HG03045 (cell line): ENCODE measurements around the gene GPNMB.

ENCODE experiments used
- ATAC-seq: cut with Tn5 transposase; IDR thresholded peaks from one replicate; pipeline ENCODE4 v1.9.1; 2021; ENCODE audit warnings: mild to moderate bottlenecking, moderate library complexity; ENCODE audit not compliant: unreplicated experiment

Gene GPNMB

GRCh38 chr7:23268746-23269145 is 22.2 kb downstream of the GPNMB start:
- no peak for ATAC-seq

DNA sequence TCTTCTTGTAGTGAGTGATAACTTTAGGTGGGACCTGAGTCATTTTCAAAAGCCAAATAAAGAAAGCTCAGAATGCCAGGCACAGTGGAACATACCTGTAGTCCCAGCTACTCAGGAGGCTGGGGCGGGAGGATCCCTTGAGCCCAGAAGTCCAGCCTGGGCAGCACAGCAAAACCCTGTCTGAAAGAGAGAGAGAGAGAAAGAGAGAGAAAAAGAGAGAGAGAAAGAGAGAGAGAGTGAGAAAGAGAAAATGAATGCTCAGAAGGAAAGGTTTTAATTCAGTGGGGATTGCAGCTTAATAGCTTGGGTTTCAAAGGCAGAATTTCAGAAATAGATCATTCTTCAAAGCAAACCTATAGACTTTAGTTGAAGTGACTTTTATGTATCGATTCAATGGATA is 25.7 kb downstream of the GPNMB start:
- ATAC-seq = no peak

DNA sequence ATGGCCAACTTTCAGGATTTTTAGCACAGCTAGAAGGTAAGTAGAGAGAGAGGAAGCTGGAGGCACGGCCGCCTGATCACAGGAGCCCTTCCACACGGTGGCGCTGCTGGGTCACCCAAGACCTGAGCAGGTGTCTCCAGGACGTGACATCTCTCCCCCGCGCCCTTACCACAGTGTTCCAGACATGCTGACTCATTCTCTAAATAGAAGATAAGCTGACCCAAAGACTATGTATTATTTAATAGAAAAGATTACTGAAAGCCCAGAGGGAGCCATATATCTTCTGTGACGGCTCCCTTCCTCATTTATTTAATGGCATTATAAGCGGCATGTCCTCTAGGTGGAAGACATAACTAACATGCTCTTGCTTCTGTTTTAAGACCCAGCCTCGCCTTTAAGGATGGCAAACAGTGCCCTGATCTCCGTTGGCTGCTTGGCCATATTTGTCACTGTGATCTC is 26.6 kb downstream of the GPNMB start:
- peak; percentile 98 for ATAC-seq

GRCh38 chr7:23275912-23276311 is 29.3 kb downstream of the GPNMB start:
- no peak for ATAC-seq

DNA sequence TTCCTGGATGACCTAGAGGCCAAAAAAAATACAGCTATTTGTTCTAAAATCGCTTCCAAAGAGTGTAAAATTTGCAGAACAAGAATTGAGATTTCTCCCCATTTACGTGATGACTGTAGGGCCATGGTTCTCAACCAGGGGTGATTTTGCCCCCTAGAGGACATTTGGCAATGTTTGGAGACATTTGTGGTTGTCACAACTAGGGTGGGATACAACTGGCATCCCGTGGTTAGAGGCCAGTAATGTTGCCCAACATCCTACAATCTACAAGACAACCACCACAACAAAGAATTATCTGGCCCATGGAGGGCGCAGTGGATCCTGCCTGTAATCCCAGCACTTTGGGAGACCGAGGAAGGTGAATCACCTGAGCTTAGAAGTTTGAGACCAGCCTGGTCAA is 29.8 kb downstream of the GPNMB start:
- ATAC-seq = no peak

GRCh38 chr7:23276947-23277346 is 30.4 kb downstream of the GPNMB start:
- ATAC-seq = no peak

- no peak for ATAC-seq
These were observed 30.9 kb downstream of the GPNMB start for GRCh38 chr7:23277359-23277989.

- ATAC-seq = no peak
These were observed 33.4 kb downstream of the GPNMB start for GRCh38 chr7:23279819-23280525.

DNA sequence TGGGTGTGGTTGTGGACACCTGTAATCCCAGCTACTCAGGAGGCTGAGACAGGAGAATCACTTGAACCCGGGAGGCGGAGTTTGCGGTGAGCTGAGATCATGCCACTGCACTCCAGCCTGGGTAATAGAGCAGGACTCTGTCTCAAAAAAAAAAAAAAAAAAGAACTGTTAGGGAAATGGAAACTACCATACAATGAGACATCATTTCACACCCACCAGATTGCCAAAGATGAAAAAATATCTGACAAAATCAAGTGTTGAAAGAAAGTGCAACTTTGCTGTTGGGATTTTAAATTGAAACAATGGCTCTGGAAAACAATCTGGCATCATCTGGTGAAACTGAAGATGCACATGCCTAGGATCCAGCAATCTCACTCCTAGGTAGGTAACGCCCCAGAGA is 36.5 kb downstream of the GPNMB start:
- ATAC-seq = no peak

DNA sequence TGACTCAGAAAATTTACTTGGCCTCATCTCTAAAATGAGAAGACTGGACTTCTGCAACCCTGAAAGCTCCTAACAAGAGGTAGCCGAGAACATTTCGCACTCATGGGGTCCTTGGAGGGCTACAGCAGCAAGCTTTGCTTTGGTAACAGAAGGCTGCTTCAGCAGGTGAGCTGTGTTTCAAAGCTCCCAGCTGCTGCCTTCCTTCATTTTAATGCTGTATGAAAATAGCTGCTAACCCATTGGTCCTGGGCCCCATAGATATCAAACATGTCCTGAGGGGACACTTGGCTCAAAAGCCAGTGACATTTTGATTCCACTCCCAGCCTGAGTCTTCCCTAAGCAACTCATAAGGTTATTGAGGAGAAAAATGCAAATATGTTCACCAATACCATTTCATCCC is 38.3 kb downstream of the GPNMB start:
- ATAC-seq = no peak

GRCh38 chr7:23285657-23286646 is 39.4 kb downstream of the GPNMB start:
- no peak for ATAC-seq

DNA sequence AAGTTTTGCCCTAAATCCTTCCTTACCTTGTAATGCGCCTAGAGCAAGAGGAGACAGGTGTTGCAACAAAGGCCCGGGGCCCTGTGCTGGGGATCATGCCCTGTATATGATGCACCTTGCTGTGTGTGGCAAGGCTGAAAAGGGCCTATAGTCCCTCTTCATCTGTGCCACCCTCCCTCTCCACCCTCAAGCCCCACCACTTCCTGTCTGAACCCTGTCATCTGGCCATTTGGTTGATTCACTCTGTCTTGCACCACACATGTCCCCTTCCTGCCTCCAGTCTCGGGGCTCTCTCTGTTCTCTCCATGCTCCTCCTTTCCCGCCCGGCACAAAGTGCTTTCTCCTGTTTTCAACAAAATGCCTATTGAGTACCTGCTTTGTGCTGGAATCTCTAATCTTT is 41.0 kb downstream of the GPNMB start:
- ATAC-seq = no peak

- ATAC-seq = no peak
These were observed 44.4 kb downstream of the GPNMB start for GRCh38 chr7:23290993-23291392.

GRCh38 chr7:23291957-23292560 is 45.5 kb downstream of the GPNMB start:
- ATAC-seq = no peak

DNA sequence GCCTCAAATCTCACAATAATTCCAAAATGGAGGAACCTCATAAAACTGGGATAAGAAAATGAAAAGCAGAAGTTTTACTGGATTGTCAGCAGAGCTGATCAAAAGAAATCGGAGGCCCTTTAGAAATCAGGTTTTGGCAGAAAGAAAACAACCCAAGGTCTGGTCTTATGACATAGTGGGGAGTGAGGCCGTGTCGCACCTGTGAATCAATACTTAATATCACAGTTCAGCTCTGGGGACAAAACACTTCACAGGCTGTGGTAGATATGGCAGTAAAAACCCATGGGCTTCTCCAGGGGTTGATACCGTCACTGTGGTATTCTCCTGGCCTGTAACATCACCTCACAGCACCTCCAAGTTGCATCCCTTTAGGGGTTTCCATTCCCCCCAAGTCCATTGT is 46.0 kb downstream of the GPNMB start:
- no peak for ATAC-seq

GRCh38 chr7:23293500-23294073 is 47.0 kb downstream of the GPNMB start:
- no peak for ATAC-seq

DNA sequence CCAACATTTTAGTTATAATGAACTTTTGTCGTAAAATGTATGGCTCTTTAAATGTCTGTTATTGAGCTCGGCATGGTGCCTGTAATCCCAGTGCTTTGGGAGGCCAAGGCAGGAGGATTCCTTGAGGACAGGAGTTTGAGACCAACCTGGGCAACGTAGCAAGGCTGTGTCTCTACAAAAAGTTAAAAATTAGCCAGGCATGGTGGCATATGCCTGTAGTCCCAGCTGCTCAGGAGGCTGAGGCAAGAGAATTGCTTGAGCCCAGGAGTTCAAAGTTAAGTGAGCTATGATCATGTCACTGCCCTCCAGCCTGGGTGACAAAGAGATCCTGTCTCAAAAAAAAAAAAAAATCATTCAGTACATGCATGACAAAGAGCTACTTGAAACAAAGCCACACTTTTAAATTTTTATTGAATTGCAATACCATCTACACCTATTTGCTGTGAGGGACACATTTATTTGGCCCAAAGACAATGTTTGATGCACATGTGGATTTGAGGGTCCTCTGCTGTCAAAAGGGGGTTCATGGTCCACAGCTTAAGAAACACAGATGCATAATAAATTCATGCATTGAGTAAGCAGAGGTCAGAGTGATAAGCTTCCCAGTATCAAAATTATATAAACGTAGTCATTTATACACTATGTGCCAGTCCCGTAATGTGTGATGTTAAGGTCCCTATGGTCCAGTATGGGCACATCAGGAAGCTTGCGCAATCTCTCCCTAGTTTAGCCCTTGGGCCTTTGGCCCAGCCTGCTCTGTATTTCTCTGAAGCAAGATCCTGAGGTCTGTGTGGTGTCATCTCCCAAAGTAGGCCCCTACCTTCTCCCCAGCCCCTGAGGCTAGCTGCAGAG is 48.2 kb downstream of the GPNMB start:
- ATAC-seq = no peak

DNA sequence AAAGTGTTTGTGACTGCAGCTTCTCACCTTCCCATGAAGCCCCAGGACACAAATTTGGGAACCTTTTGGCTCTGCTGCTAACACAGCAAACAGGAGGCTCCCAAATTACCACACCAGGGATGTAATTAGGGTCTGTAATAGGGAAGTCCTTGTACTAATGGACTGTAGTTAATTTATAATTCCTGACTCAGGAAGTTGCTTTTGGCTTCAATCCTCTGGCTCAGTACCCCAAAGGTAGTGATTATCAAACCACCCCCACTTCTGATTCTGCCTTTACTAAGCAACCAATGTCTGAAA is 48.8 kb downstream of the GPNMB start:
- no peak for ATAC-seq

- ATAC-seq = no peak
These were observed 51.7 kb downstream of the GPNMB start for GRCh38 chr7:23298141-23298881.
